Erythroblast (primary cell): ENCODE data around the gene ZYG11B.

Experiments used
- GATA1 ChIP-seq: IDR thresholded peaks from 2 replicates; pipeline ENCODE4 v1.6.1; 2011; ENCODE audit warnings: low read depth, mild to moderate bottlenecking, control low read depth, low read length, moderate library complexity
- POLR2A ChIP-seq: IDR thresholded peaks from 2 replicates; pipeline ENCODE4 v1.6.1; 2011; ENCODE audit warnings: mild to moderate bottlenecking, low read length

GRCh38 chr1:52741259-52741658, 15.0 kb downstream of the ZYG11B start:
- no peak for TF ChIP-seq POLR2A
- no peak for TF ChIP-seq GATA1
